ENCODE measurements around the gene PAX2. TPM values are rescaled to one million over a fixed set of nuclear protein-coding genes. Genes with fewer than 3 reads are reported as not detected.

The PAX2 gene
- total and polyA plus RNA-seq, 2 of the 13 experiments (the other 11 are each of a cell fraction or from before 2014, with no cell fraction given) = not detected

- TF ChIP-seq AHDC1 (CRISPR knock-in tag; IDR thresholded peaks at IDR 0.05; ENCODE audit: borderline replicate concordance) = no peak
Observed at GRCh38 chr10:100805543-100806355, 60.4 kb downstream of the PAX2 start (continued).

GRCh38 chr10:100806356-100806645 is 60.9 kb downstream of the PAX2 start:
- POLR2A ChIA-PET = no interaction called here
- intact Hi-C loops (cut with micrococcal nuclease; ENCODE audit: unreplicated experiment) (no loop called here), in situ Hi-C loops (cut with HindIII; ENCODE audit: extremely low pct_ligation_motif_present, low pct_unique_long_range_greater_than_20kb) (no loop called here)
- H3K9me3 ChIP-seq (ENCODE audit: low read length) = no peaks in the 10 kb centered on the region
- TF ChIP-seq ZNF350 (CRISPR knock-in tag; IDR thresholded peaks at IDR 0.05; ENCODE audit: borderline replicate concordance, low read depth) = no peak
- no peaks in the 10 kb centered on the region for H3K36me3 ChIP-seq (replicated peaks in 1 of 2; ENCODE audit: control insufficient read depth in 1 of 2, insufficient read depth in 2 of 2, low read length in 2 of 2)
- H4K20me1 ChIP-seq (ENCODE audit: insufficient read depth, low read length) = no peaks in the 10 kb centered on the region
- H3K4me1 ChIP-seq (ENCODE audit: insufficient read depth, low read length) = no peaks in the 10 kb centered on the region
- no peak for FAIRE-seq
- H3K79me2 ChIP-seq (ENCODE audit: insufficient read depth, low read length) = no peaks in the 10 kb centered on the region
- no peak overlapping the region for H3K9ac ChIP-seq (ENCODE audit: insufficient read depth, low read depth, low read length)
- no peak for ATAC-seq
- no peak overlapping the region for H3K4me3 ChIP-seq (replicated peaks in 1 of 3; ENCODE audit: insufficient read depth in 1 of 3, low read depth in 2 of 3, low read length in 3 of 3)
- 47% methylated on average over 2 of the region's 8 CpGs for WGBS (ENCODE audit: low lambda C conversion rate)
- no peak overlapping the region for H3K4me2 ChIP-seq (ENCODE audit: low read depth, low read length)
- no peak for DNase-seq (ENCODE audit: low spot score)
- CTCF ChIA-PET (ENCODE audit: low intra/inter-chr PET ratio, low total read pairs) = no interaction called here
- H2AFZ ChIP-seq (ENCODE audit: low read length) = no peak overlapping the region
- no peak overlapping the region for H3K27ac ChIP-seq (ENCODE audit: extremely low read length, insufficient read depth, low read length)
- no TSS peak for BruUV-seq (replicated peaks)
- H3K27me3 ChIP-seq (ENCODE audit: control insufficient read depth in 1 of 2, insufficient read depth in 2 of 2, low read length in 2 of 2) = peaks cover 9 to 86% of the 10 kb centered on the region in 2 experiments; a peak in 4 of 5 replicates

Measured in HepG2 (cell line).